GM12878 (cell line): Measurements from ENCODE around the gene TBXA2R. TPM values are rescaled to one million over a fixed set of nuclear protein-coding genes. Genes with fewer than 3 reads are reported as not detected.

Experiments used
- ATAC-seq: fragments of 200-7000 bp; cut with Tn5 transposase; 3 replicates; pipeline ENCODE4 v1.9.1; 2020; ENCODE audit warnings: mild to moderate bottlenecking, moderate library complexity
- BruUV-seq: library from RNA; stranded (reverse); fragments of 400-500 nt; replicated peaks from 2 replicates; lab custom pipeline; 2021; lab: Mats Ljungman, UMichigan
- CTCF ChIA-PET: fragments of 300-600 bp; sonication (Branson Sonifier 250); formaldehyde crosslinking; extraction: SDS; loops from one replicate; lab custom pipeline; 2021; ENCODE audit warnings: inconsistent platforms; lab: Yijun Ruan, JAX
- POLR2A ChIA-PET: fragments of 350-600 bp; formaldehyde crosslinking; extraction: SDS; loops from one replicate; lab custom pipeline; 2021; ENCODE audit warnings: inconsistent platforms; lab: Charles Lee
- RAD21 ChIA-PET: fragments of 300-600 bp; sonication (Branson Sonifier 250); formaldehyde crosslinking; loops from one replicate; lab custom pipeline; 2023; ENCODE audit warnings: antibody characterized with exemption; ENCODE audit not compliant: unreplicated experiment; lab: Charles Lee
- SMC1A ChIA-PET: fragments of 300-600 bp; sonication (Branson Sonifier 250); formaldehyde crosslinking; loops from one replicate; lab custom pipeline; 2023; ENCODE audit not compliant: unreplicated experiment, uncharacterized antibody; lab: Charles Lee
- DNase-seq: peaks from one replicate; pipeline ENCODE4 v3.0.0-alpha.2; 2011; ENCODE audit warnings: low read depth, low spot score
- FAIRE-seq: peaks from 3 replicates; lab custom pipeline; 2011; peaks lifted over from hg19 to GRCh38; lab: Jason Lieb, UNC
- H2AFZ ChIP-seq: 2 replicates; pipeline ENCODE4 v1.6.0; 2011; ENCODE audit warnings: low read depth, low read length, control low read depth; ENCODE audit not compliant: control insufficient read depth
- H3K27ac ChIP-seq: 2 replicates; pipeline ENCODE4 v1.5.1; 2011; ENCODE audit warnings: control low read depth; ENCODE audit not compliant: control insufficient read depth, insufficient read depth
- H3K27me3 ChIP-seq, 2 experiments: replicated peaks in 1 of 2; 2 replicates each; pipeline versions ENCODE4 v1.6.0 to v1.6.1; 2011; ENCODE audit warnings: low read length in 1 of 2; ENCODE audit not compliant: control insufficient read depth in 2 of 2, insufficient read depth in 2 of 2
- H3K36me3 ChIP-seq, 2 experiments: 2 replicates each; pipeline ENCODE4 v1.5.1; 2011; ENCODE audit warnings: low read length in 1 of 2; ENCODE audit not compliant: control insufficient read depth in 2 of 2, insufficient read depth in 2 of 2
- H3K4me1 ChIP-seq: 2 replicates; pipeline ENCODE4 v1.6.1; 2011; ENCODE audit warnings: mild to moderate bottlenecking, low read length, moderate library complexity, mixed read lengths; ENCODE audit not compliant: control insufficient read depth, insufficient read depth
- H3K4me2 ChIP-seq: 2 replicates; pipeline ENCODE4 v1.6.0; 2011; ENCODE audit warnings: control low read depth; ENCODE audit not compliant: control insufficient read depth, insufficient read depth
- H3K4me3 ChIP-seq: fragments of 200-600 bp; sonication (generic); 2 replicates; pipeline ENCODE4 v1.5.1; 2016
- H3K79me2 ChIP-seq: 2 replicates; pipeline ENCODE4 v1.6.0; 2011; ENCODE audit warnings: low read length; ENCODE audit not compliant: control insufficient read depth, insufficient read depth
- H3K9ac ChIP-seq: 2 replicates; pipeline ENCODE4 v1.8.0; 2011; ENCODE audit warnings: low read length, control low read depth, mixed read lengths; ENCODE audit not compliant: control insufficient read depth, insufficient read depth
- H3K9me3 ChIP-seq: replicated peaks from 3 replicates; pipeline ENCODE4 v1.5.1; 2011; ENCODE audit warnings: mild to moderate bottlenecking, low read length; ENCODE audit not compliant: control insufficient read depth, insufficient read depth
- H4K20me1 ChIP-seq: 2 replicates; pipeline ENCODE4 v1.6.0; 2011; ENCODE audit not compliant: control insufficient read depth, insufficient read depth
- EED ChIP-seq: sonication (generic); IDR thresholded peaks from 2 replicates; pipeline ENCODE4 v1.6.1; 2016; ENCODE audit warnings: antibody characterized with exemption, low read depth
- ELK1 ChIP-seq: IDR thresholded peaks from 2 replicates; pipeline ENCODE4 v1.6.1; 2012; ENCODE audit warnings: low read depth, low read length, improper control_type of control experiment
- FOS ChIP-seq: IDR thresholded peaks from 3 replicates; pipeline ENCODE4 v1.6.1; 2011; ENCODE audit warnings: borderline replicate concordance; ENCODE audit not compliant: insufficient read length; ENCODE audit errors: extremely low read depth
- FOXK2 ChIP-seq: fragments of 450-650 bp; IDR thresholded peaks from 2 replicates; pipeline ENCODE4 v1.6.1; 2017; ENCODE audit warnings: mild to moderate bottlenecking, moderate library complexity
- PML ChIP-seq: IDR thresholded peaks from 2 replicates; pipeline ENCODE4 v1.6.1; 2012; ENCODE audit warnings: low read length, inconsistent platforms
- POU2F2 ChIP-seq: IDR thresholded peaks from 3 replicates; pipeline ENCODE4 v1.6.1; 2011; ENCODE audit warnings: low read depth, mild to moderate bottlenecking, low read length, borderline replicate concordance
- PRDM15 ChIP-seq: fragments of 450-650 bp; formaldehyde crosslinking; IDR thresholded peaks from 2 replicates; pipeline ENCODE4 v1.4.0; 2020; ENCODE audit warnings: mild to moderate bottlenecking, moderate library complexity
- RB1 ChIP-seq: fragments of 450-650 bp; formaldehyde crosslinking; IDR thresholded peaks from 2 replicates; pipeline ENCODE4 v1.6.1; 2017; ENCODE audit warnings: mild to moderate bottlenecking, borderline replicate concordance
- RUNX3 ChIP-seq: IDR thresholded peaks from 2 replicates; pipeline ENCODE4 v1.6.1; 2012; ENCODE audit warnings: low read length, inconsistent platforms
- SUPT20H ChIP-seq: IDR thresholded peaks from 2 replicates; pipeline ENCODE4 v1.6.1; 2011; ENCODE audit warnings: low read depth, mild to moderate bottlenecking, low read length, moderate library complexity, borderline replicate concordance; ENCODE audit not compliant: control insufficient read depth
- SUZ12 ChIP-seq: fragments of 200-600 bp; sonication (generic); IDR thresholded peaks from one replicate; pipeline ENCODE4 v1.6.1; 2018; ENCODE audit warnings: antibody characterized with exemption, mild to moderate bottlenecking; ENCODE audit not compliant: unreplicated experiment
- WGBS: methylation state at CpG from one replicate; pipeline ENCODE4 v1.1.6; 2016; ENCODE audit warnings: low lambda C conversion rate; ENCODE audit not compliant: insufficient replicate concordance, insufficient coverage; ENCODE audit errors: missing lambda C conversion rate; 5-methylcytosine and 5-hydroxymethylcytosine counted together
- in situ Hi-C: fragments of 300-500 bp; cut with MboI; formaldehyde crosslinking; loops from 9 replicates; pipeline ENCODE4 v1.14.3; 2018; ENCODE audit warnings: mixed read lengths
- intact Hi-C: fragments of 100-400 bp; cut with micrococcal nuclease; formaldehyde crosslinking; loops from one replicate; pipeline ENCODE4 v1.14.2; 2022; ENCODE audit not compliant: unreplicated experiment
- polyA plus RNA-seq, 11 experiments: library from polyadenylated mRNA; depleted of rRNA in 4 of 11; unstranded in 6 of 11; stranded (reverse) in 5 of 11; fragments of >200 nt; fragmentation: Nextera tagmentation in 4 of 11; fragmentation: Illumina TruSeq in 1 of 11; extraction: Ambion mirVana in 4 of 11; extraction: Trizol in 1 of 11; gene quantifications; 1 replicate in 1 of 11; 2 replicates in 10 of 11; pipeline versions ENCODE4 v1.2.1 to v1.2.3, GENCODE V29; 2011 to 2016; ENCODE audit warnings: inconsistent platforms in 2 of 11, missing spikeins in 2 of 11, low read depth in 1 of 11
- total RNA-seq, 4 experiments: library from RNA; depleted of rRNA in 3 of 4; stranded (reverse); fragments of >200 nt in 3 of 4; fragmentation: Illumina TruSeq in 1 of 4; extraction: Trizol in 1 of 4; gene quantifications; 2 replicates each; pipeline versions ENCODE4 v1.2.1 to v1.2.3, GENCODE V29; 2013 to 2021
- TF ChIP-seq, protein P1 (sequence below): fragments of 450-650 bp; formaldehyde crosslinking; IDR thresholded peaks from 2 replicates; pipeline ENCODE4 v1.5.0; 2022; ENCODE audit warnings: mild to moderate bottlenecking, missing genetic modification characterization

The TBXA2R gene
- total and polyA plus RNA-seq, 10 of the 15 experiments (the other 5 are each of a cell fraction or from before 2014, with no cell fraction given): 0.03 TPM; not detected in 8

DNA sequence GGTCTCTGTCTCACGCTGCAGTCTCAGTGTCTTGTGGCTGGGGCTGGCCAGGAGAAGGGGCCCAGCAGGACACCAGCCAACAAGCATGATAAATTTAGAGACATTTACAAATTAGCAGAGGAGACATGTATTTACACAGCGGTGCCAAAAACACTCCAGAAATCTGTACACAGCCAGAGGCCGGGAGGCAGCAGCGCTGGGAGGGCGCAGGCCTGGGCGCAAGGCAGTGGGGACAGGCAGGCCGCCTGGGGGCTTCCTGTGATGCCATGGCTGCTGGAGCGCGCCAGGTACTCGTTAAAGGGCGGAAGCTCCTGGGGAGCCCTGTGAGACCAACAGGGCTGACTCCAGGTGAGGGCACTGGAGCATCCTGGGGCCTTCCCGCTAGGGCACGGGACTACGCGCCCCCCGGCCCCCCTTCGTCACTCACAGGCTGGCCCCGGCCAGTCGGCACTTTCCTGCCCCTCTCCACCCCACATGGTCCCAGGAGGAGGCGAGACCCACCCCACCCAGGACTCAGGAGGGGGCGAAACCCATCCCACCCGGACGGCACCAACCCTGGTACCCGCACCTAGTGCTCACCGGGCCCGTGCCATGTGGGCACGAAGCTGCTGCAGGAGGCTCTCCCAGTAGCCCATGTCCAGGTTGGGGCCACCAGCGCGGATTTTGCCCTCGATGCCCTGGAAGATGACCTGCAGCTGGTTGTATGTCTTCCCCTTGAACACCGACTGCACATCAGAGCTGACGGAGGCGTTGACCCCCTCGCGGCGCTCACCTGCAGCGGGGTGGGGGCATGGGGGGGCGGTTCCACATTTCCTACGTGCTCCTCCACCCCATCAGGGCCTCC lies 7.4 kb upstream of the TBXA2R start (continued):
- TF ChIP-seq, protein P1, sequence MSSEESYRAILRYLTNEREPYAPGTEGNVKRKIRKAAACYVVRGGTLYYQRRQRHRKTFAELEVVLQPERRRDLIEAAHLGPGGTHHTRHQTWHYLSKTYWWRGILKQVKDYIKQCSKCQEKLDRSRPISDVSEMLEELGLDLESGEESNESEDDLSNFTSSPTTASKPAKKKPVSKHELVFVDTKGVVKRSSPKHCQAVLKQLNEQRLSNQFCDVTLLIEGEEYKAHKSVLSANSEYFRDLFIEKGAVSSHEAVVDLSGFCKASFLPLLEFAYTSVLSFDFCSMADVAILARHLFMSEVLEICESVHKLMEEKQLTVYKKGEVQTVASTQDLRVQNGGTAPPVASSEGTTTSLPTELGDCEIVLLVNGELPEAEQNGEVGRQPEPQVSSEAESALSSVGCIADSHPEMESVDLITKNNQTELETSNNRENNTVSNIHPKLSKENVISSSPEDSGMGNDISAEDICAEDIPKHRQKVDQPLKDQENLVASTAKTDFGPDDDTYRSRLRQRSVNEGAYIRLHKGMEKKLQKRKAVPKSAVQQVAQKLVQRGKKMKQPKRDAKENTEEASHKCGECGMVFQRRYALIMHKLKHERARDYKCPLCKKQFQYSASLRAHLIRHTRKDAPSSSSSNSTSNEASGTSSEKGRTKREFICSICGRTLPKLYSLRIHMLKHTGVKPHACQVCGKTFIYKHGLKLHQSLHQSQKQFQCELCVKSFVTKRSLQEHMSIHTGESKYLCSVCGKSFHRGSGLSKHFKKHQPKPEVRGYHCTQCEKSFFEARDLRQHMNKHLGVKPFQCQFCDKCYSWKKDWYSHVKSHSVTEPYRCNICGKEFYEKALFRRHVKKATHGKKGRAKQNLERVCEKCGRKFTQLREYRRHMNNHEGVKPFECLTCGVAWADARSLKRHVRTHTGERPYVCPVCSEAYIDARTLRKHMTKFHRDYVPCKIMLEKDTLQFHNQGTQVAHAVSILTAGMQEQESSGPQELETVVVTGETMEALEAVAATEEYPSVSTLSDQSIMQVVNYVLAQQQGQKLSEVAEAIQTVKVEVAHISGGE (CRISPR knock-in tag): no peak
- TF ChIP-seq PML: no peak
- TF ChIP-seq, all 136 proteins: peak for 0

GRCh38 chr19:3612901-3613741 lies 6.4 kb upstream of the TBXA2R start:
- H3K27me3 ChIP-seq: no peaks in the 10 kb centered on the region
- ChIA-PET SMC1A (no interaction called here), POLR2A (no interaction called here), CTCF (no interaction called here), RAD21 (no interaction called here)
- DNase-seq: no peak
- H3K36me3 ChIP-seq: peaks cover 0 to 8% of the 10 kb centered on the region in 2 experiments; a peak in 3 of 4 replicates
- H3K4me1 ChIP-seq: no peaks in the 10 kb centered on the region
- H2AFZ ChIP-seq: no peak overlapping the region
- no peak for FAIRE-seq
- H3K27ac ChIP-seq: no peak overlapping the region
- no TSS peak for BruUV-seq
- 96% methylated on average over 61 of the region's 79 CpGs for WGBS
- H3K9me3 ChIP-seq: no peaks in the 10 kb centered on the region
- in situ Hi-C loops: no loop called here
- intact Hi-C loops: no loop called here
- H4K20me1 ChIP-seq: no peaks in the 10 kb centered on the region
- ATAC-seq: no peak
- H3K4me2 ChIP-seq: no peak overlapping the region
- H3K79me2 ChIP-seq: no peaks in the 10 kb centered on the region
- H3K9ac ChIP-seq: no peak overlapping the region
- H3K4me3 ChIP-seq: no peak overlapping the region
- TF ChIP-seq RB1: no peak
- TF ChIP-seq EED: no peak
- TF ChIP-seq SUPT20H: no peak
- TF ChIP-seq FOS: no peak
- TF ChIP-seq PRDM15 (CRISPR knock-in tag): no peak
- no peak for TF ChIP-seq POU2F2
- TF ChIP-seq RUNX3: no peak
- TF ChIP-seq SUZ12: no peak
- no peak for TF ChIP-seq ELK1
- no peak for TF ChIP-seq FOXK2
